Suppressor macrophage (primary cell): ENCODE results near the gene CELSR3.

Experiments used
- DNase-seq, 4 experiments: peaks; one replicate each; pipeline ENCODE4 v3.0.0-alpha.2; 2020 to 2022
- total RNA-seq, 17 experiments: gene quantifications; one replicate each; lab custom pipeline; 2026; ENCODE audit warnings: mixed read lengths in 6 of 17, inconsistent platforms in 3 of 17; lab: John Stamatoyannopoulos, UW

CELSR3 gene
- 0.14 to 8.4 (median 0.69) reads per million in 17 experiments for total RNA-seq

GRCh38 chr3:48662753-48663488 lies at the start of gene CELSR3:
Gene CELSR3 (minus strand): TSS chr3:48662886. CDS start chr3:48662634, 252 bp downstream.
- DNase-seq = peak; percentile 65 to 85 (median 78)

- no peak for DNase-seq
These were observed 49.0 kb upstream of the CELSR3 start for GRCh38 chr3:48711727-48712126.

GRCh38 chr3:48709051-48709461 lies 46.4 kb upstream of the CELSR3 start:
- DNase-seq = no peak

- DNase-seq = peak in 2 of 4 experiments; percentile 15 to 51
These were observed 45.8 kb upstream of the CELSR3 start for GRCh38 chr3:48708481-48708889.

GRCh38 chr3:48707157-48707556 lies 44.5 kb upstream of the CELSR3 start:
- no peak for DNase-seq

GRCh38 chr3:48702320-48702920 lies 39.7 kb upstream of the CELSR3 start:
- DNase-seq = no peak

- no peak for DNase-seq
These were observed 38.2 kb upstream of the CELSR3 start for GRCh38 chr3:48700731-48701405.

- no peak for DNase-seq
These were observed 36.2 kb upstream of the CELSR3 start for GRCh38 chr3:48698891-48699290.

- no peak for DNase-seq
These were observed 35.3 kb upstream of the CELSR3 start for GRCh38 chr3:48697952-48698351.

GRCh38 chr3:48696601-48697000 lies 33.9 kb upstream of the CELSR3 start:
- DNase-seq = no peak

GRCh38 chr3:48696156-48696555 lies 33.5 kb upstream of the CELSR3 start:
- no peak for DNase-seq

- DNase-seq = no peak
These were observed 32.7 kb upstream of the CELSR3 start for GRCh38 chr3:48695393-48695753.

- DNase-seq = no peak
These were observed 32.1 kb upstream of the CELSR3 start for GRCh38 chr3:48694610-48695392.

GRCh38 chr3:48693826-48694225 lies 31.1 kb upstream of the CELSR3 start:
- no peak for DNase-seq

- DNase-seq = no peak
These were observed 29.9 kb upstream of the CELSR3 start for GRCh38 chr3:48692551-48692950.

GRCh38 chr3:48690846-48691458 lies 28.3 kb upstream of the CELSR3 start:
- no peak for DNase-seq

GRCh38 chr3:48689384-48689783 lies 26.7 kb upstream of the CELSR3 start:
- no peak for DNase-seq

- no peak for DNase-seq
These were observed 26.0 kb upstream of the CELSR3 start for GRCh38 chr3:48688737-48689075.

- no peak for DNase-seq
These were observed 25.5 kb upstream of the CELSR3 start for GRCh38 chr3:48688032-48688736.

- no peak for DNase-seq
These were observed 24.6 kb upstream of the CELSR3 start for GRCh38 chr3:48687220-48687678.

GRCh38 chr3:48686538-48687219 lies 24.0 kb upstream of the CELSR3 start:
- no peak for DNase-seq
